ENCODE results near the gene ZBTB24.

The ZBTB24 gene

GRCh38 chr6:109453594-109454495 lies 29.2 kb downstream of the ZBTB24 start:
- no peak for DNase-seq (ENCODE audit: extremely low read depth in 1 of 2, low read depth in 1 of 2)

GRCh38 chr6:109453156-109453555 lies 29.9 kb downstream of the ZBTB24 start:
- DNase-seq (ENCODE audit: extremely low read depth in 1 of 2, low read depth in 1 of 2): no peak

GRCh38 chr6:109452181-109452580 lies 30.8 kb downstream of the ZBTB24 start:
- no peak for DNase-seq (ENCODE audit: extremely low read depth in 1 of 2, low read depth in 1 of 2)

- no peak for DNase-seq (ENCODE audit: extremely low read depth in 1 of 2, low read depth in 1 of 2)
These were observed 31.6 kb downstream of the ZBTB24 start for GRCh38 chr6:109451376-109451775.

GRCh38 chr6:109450801-109451200 lies 32.2 kb downstream of the ZBTB24 start:
- DNase-seq (ENCODE audit: extremely low read depth in 1 of 2, low read depth in 1 of 2): no peak

GRCh38 chr6:109449795-109450673 lies 33.0 kb downstream of the ZBTB24 start:
- no peak for DNase-seq (ENCODE audit: extremely low read depth in 1 of 2, low read depth in 1 of 2)

GRCh38 chr6:109449064-109449794 lies 33.8 kb downstream of the ZBTB24 start:
- no peak for DNase-seq (ENCODE audit: extremely low read depth in 1 of 2, low read depth in 1 of 2)

- DNase-seq (ENCODE audit: extremely low read depth in 1 of 2, low read depth in 1 of 2): no peak
These were observed 34.4 kb downstream of the ZBTB24 start for GRCh38 chr6:109448615-109449014.

- no peak for DNase-seq (ENCODE audit: extremely low read depth in 1 of 2, low read depth in 1 of 2)
These were observed 35.0 kb downstream of the ZBTB24 start for GRCh38 chr6:109447878-109448555.

- DNase-seq (ENCODE audit: extremely low read depth in 1 of 2, low read depth in 1 of 2): no peak
These were observed 35.9 kb downstream of the ZBTB24 start for GRCh38 chr6:109447087-109447486.

- no peak for DNase-seq (ENCODE audit: extremely low read depth in 1 of 2, low read depth in 1 of 2)
These were observed 36.5 kb downstream of the ZBTB24 start for GRCh38 chr6:109446541-109446940.

- DNase-seq (ENCODE audit: extremely low read depth in 1 of 2, low read depth in 1 of 2): no peak
These were observed 36.9 kb downstream of the ZBTB24 start for GRCh38 chr6:109446072-109446471.

GRCh38 chr6:109445382-109445781 lies 37.6 kb downstream of the ZBTB24 start:
- DNase-seq (ENCODE audit: extremely low read depth in 1 of 2, low read depth in 1 of 2): no peak

GRCh38 chr6:109443425-109443950 lies 39.5 kb downstream of the ZBTB24 start:
- no peak for DNase-seq (ENCODE audit: extremely low read depth in 1 of 2, low read depth in 1 of 2)

- DNase-seq (ENCODE audit: extremely low read depth in 1 of 2, low read depth in 1 of 2): no peak
These were observed 40.6 kb downstream of the ZBTB24 start for GRCh38 chr6:109442393-109442924.

GRCh38 chr6:109441069-109441816 lies 41.8 kb downstream of the ZBTB24 start:
- peak in 1 of 2 donors; percentile 16 for DNase-seq (ENCODE audit: extremely low read depth in 1 of 2, low read depth in 1 of 2)

- DNase-seq (ENCODE audit: extremely low read depth in 1 of 2, low read depth in 1 of 2): peak; percentile 40 to 70
These were observed 42.5 kb downstream of the ZBTB24 start, which contains the start of the genes PPIL6 and SMPD2 for GRCh38 chr6:109440331-109441068. TSS of gene PPIL6 (minus strand) at chr6:109440628. CDS start at chr6:109440590, 38 bp downstream. TSS of gene SMPD2 (plus strand) at chr6:109440724. CDS start at chr6:109441122, 398 bp downstream.

- no peak for DNase-seq (ENCODE audit: extremely low read depth in 1 of 2, low read depth in 1 of 2)
These were observed 47.0 kb downstream of the ZBTB24 start for GRCh38 chr6:109436041-109436440.
